NCI-H2081 treated with DMSO at 0.1 percent for 48 hours (cell line): Measurements from ENCODE around the gene ARL6IP4.

Source experiments
- DNase-seq: peaks from one replicate; lab custom pipeline; 2025; lab: John Stamatoyannopoulos, UW

The ARL6IP4 gene

DNA sequence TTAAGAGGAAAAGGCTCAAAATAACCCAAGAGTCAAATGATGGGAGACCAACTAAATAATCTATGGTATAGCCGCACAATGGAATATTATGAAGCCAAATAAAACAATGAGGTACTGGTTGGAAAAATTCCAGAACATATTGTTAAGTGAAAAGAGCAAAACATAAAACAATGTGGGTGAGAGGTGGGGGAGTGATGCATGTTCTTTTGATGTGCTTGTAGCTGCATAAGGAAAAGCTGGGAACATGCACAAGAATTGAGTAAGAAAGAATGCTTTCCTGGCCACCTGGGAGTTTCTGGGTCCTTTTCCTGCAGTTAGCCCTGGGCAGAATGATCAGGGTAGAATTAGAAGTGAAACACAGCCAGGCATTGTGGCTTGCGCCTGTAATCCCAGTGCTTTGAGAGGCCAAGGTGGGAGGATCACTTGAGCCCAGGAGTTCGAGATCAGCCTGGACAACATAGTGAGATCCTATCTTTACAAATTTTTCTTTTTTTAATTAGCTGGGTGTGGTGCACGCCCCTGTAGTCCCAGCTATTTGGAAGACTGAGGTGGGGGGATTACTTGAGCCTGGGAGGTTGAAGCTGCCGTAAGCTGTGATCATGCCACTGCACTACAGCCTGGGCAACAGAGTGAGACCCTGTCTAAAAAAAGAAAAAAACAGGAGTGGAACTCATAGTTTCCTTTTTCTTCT, 22.1 kb upstream of the ARL6IP4 start:
- no peak for DNase-seq

DNA sequence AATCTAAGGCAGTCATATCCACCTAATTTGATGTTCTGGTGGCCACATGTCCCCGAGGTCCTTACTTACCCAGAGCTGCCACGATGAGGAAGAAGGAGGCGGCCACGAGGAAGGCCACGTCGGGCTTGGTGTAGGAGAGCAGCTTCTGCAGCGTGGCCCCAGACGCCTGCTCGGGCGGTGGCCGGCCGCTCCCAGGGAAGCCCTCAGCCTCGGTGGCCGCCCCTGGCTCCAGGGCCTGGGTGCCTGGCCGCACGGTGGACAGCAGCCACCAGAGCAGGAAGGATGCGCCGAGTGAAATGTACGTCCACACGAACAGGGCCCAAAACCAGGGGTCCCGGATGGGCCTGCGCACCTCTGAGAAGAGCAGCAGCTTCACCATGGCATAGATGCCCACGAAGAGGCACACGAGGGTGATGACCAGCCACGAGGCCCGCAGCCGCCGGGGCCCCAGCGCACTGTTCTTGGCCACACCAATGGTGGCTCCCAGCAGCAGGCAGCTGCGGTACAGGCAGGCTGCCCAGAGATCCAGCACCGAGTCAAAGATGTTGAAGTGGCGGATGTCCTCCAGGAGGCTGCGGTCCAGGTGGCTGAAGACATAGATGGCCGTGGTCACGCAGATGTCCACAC, 20.8 kb upstream of the ARL6IP4 start:
- no peak for DNase-seq

DNA sequence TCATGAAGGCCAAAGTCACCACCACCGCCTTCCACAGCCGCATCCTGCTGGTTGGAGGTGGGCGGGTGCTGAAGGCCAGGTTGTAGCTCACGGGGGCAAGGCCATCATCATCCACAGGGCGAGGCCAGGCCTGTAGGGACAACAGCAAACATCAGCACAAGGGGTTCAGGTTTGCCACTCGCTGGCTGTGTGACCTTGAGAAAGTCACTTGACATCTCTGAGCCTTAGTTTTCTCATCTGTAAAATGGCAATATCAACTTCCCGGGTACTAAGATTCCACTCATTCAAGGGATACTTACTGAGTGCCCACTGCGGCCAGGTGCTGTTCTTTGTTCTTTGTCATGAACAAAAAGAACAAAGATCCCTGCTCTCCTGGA, 20.3 kb upstream of the ARL6IP4 start:
- no peak for DNase-seq

DNA sequence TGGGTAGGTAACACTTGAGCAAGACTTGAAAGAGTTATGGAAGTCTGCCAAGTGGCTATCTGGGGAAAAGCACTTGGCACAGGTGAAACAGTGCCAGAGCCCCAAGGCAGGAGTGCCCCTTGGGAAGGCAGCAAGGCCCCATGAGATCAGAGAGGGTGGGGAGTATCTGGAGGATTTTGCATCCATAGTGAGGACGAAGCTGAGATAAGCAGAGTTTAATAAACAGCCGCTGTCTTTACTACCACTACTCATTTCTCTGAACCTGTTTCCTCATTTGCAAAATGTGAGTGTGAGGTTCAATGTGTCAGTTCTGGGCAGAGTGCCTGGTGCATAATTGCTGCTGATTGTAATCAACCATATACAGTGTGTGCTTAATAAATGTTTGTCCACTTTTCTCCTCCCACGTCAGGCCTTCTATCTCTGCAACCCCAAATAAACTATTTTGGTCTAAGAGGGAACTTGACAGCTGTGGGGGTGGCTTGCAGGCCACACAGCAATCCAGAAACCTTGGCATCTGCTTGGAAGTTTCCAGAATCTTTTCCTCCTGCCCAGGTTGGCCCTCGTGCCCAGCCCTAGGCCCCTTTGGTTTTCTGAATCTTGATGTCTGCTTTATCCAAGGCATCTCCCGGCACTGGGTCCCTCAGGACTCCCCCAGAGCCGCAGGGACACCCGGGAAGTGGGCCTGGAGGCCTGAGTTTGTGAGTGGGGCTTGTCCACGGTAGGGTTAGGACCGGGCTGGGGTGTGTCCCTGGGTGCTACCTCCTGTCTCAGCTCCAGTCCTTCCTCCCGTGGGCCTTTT, 18.8 kb upstream of the ARL6IP4 start:
- DNase-seq: no peak

DNA sequence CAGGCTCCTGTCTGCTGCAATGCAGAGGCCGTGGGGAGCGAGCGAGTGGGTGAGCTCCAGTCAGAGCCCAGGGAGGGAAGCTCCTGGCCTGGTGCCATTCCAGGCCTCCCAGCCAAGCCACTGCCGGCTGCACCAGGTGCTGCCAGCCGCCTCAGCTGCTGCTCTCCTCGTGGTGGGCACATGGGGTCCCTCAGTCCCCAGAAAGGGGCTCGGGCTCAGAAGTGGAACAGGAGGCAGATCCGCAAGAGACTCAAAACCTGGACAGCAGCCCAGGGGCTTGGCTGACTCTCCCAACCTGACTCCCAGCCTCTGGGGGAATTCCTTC, 16.6 kb upstream of the ARL6IP4 start:
- peak; percentile 26 for DNase-seq

DNA sequence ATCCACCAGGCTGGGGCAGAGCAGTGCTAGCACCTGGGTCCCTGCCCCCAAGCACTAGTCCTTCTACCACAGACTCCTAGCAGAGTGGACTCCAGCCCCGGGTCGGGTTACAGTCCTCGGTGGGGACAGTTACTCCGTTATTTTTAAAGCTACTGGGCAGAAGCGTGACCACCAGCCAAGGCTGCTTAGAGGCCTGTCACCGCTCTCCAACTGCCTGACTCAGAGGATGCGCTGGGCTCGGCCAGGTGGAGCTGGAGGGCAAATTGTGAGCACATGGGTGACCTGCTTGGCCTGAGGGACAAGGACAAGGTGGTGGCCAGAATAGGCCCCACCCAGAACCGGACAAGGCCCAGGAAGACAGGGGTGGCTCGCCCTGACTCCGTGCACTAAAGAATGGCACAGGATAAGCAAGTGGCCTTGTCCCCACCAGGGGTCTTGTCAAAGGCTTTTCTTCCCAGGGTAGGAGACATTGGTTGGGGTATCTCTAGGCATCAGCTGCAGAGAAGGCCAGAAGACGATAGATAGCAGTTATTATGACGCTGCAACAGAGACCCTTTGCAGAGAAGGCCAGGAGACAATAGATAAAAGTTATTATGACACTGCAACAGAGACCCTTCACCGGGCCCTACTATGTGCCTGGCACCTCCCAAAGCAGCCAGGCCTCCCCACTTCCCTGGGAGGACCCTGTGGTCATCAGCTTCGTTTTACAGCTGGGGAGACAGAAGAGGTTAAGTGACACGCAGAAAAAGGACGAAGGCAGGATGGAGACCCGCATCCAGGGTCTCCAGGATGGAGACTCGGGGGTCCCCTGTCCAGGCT, 15.8 kb upstream of the ARL6IP4 start:
- no peak for DNase-seq

DNA sequence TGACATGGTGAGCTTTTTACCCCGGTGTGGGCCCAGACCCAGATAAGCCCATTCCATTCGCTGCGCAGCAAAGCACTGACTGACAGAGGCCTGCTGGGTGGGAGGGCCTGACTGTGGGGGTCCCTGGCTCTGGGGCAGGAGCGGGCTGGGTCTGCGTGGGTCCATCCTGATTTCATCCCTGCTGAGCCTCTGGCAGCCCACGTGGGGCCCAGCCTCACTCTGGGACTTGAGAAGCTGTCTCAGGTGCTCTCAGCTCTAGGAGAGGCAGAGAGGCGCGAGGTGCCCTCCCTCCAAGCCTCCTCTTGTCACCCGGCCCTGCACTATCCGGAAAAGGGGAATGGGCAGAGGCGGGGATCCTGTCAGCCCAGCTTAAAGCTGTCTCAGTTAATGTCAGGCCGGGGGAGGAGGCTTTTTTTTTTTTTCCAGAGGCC, 15.1 kb upstream of the ARL6IP4 start:
- no peak for DNase-seq

DNA sequence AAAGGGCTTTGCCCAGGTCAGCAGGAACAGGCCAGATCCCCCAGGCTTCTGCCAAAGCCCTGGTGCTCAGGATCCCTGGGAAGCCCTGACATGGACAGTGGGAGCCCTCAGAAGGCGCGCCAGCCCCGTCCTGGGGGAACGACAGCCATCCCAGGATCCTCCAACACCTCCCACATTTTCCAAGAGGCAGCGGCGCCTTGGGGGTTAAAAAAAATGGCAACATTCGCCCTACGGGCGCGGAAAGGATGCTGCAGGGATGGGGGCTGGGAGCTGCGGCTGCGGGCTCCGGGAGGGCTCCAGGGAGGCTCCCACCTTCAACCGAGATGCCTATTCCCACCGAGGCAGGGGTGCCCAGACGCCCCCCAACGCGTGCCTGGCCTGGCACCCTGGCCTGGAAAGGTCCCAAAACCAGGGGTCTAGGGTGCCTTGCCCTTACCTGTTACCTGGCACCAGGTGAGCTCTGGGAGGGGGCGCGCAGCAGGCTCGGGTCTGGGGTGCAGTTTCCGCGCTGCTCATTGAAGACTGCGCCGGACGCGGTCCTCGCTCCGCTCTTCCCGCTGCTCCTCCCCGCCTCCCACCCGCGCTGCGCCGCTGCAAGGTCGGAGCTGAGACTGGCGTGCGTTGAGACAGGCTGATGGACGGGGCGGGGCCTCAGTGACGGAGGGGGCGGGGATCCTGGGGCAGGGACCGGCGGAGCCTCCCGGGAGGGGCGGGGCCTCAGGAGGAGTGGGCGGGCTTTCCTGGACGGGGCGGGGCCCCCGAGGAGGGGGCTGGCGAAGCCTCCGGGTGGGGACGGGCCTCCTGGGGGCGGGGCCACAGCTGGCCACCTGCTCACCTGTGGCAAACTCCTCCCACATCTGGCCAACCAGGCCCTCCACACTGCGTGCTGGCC, 14.4 kb upstream of the ARL6IP4 start, which contains the start of gene ABCB9:
Gene ABCB9, minus strand, starts transcription at position 613 of the 892 bp plus-strand sequence. CDS start 6,228 bp downstream, outside the sequence.
- peak; percentile 52 for DNase-seq

DNA sequence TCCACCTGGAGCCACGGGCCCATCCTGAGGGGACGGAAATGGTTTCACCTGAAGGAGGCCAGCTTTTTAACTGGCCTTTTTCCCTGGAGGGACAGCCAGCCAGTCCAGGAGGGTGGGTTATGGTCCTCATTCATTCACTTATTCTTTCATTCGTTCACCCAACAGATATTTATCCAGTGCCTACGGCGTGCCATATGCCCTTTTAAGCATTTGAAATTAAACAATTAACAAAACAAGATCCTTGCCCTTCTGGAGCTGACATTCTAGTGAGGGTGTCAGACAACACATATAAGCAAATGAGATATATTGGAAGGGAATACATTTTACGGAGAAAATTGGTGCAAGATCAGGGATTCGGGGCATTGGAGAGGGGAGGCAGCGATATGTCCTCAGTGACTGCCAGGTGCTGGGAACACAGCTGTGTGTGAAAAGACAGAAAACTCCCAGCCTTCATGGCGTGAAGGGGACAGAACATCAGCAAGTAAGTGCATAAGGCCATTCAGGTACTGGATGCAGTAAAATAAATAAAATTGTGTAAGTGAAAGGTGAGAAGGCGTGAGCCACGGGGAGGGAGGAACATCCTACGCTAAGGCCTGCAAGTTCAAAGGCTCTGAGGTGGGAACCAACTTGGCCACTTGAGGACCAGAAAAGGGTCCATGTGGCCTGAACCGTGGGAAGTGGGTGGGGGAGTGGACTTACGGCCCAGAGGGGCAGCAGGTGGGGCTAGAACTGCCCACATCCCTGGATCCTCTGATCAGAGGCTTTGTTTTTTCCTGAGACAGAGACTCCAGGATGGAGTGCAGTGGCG, 13.5 kb upstream of the ARL6IP4 start:
- DNase-seq: no peak

DNA sequence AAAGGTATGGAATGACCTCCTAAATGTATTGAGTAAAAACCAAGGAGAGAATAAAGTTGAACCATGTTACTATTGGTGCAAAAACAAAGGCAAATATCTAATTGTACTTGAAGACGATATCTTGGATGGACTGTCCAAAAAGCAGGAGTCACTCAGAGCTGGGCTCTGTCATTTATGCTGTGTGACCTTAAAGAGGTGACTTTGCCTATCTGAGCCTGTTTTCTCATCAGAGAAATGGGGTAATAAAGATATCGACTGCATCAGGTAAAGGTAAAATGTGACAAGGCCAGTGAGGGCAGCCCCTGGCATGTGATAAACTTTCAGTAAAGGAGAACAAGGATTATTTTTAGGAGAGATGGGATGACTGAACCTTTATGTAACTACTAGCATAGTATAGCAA, 12.4 kb upstream of the ARL6IP4 start:
- DNase-seq: no peak

DNA sequence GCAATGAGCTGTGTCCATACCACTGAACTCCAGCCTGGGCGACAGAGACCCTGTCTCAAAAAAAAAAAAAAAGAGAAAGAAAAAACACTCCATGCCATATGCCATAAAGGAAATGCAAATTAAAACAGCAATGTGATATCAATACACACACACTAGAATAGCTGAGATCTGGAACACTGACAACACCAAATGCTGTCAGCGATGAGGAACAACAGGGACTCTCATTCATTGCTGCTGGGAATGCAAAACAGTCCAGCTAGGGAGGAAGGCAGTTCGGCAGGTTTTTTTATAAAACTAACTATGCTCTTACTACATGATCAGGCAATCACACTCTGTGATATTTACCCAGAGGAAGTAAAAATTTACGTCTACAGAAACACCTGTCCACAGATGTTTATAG, 10.8 kb upstream of the ARL6IP4 start:
- DNase-seq: no peak

DNA sequence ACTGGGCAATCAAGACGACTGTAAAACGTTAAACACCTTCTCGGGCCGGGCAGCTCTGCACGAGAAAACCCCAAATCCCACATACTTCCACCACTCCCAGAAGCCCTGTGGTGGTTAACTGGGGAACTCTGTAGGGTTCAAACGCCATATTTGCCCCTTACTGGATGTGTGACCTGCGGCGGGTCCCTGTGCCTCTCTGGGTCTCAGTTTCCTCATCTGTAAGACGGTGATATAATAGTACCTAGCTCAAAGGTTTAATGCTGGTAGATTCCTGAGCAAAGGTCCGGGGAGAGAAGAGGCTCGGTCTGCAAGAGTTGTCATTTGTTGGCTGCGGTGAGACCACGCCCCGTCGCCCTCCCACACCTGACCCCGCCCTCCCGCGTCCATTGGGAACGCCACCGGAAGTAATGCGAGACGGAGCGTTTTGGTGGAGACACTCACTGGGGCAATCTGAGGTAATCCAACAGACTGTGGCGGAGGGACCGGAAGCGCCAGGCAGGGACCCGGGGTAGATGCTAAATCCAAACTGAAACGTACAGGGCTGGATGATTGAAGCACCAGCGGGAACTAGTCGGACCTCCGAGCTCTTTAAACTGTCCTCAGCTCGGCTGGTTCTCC, 6.1 kb upstream of the ARL6IP4 start:
- DNase-seq: peak; percentile 87

DNA sequence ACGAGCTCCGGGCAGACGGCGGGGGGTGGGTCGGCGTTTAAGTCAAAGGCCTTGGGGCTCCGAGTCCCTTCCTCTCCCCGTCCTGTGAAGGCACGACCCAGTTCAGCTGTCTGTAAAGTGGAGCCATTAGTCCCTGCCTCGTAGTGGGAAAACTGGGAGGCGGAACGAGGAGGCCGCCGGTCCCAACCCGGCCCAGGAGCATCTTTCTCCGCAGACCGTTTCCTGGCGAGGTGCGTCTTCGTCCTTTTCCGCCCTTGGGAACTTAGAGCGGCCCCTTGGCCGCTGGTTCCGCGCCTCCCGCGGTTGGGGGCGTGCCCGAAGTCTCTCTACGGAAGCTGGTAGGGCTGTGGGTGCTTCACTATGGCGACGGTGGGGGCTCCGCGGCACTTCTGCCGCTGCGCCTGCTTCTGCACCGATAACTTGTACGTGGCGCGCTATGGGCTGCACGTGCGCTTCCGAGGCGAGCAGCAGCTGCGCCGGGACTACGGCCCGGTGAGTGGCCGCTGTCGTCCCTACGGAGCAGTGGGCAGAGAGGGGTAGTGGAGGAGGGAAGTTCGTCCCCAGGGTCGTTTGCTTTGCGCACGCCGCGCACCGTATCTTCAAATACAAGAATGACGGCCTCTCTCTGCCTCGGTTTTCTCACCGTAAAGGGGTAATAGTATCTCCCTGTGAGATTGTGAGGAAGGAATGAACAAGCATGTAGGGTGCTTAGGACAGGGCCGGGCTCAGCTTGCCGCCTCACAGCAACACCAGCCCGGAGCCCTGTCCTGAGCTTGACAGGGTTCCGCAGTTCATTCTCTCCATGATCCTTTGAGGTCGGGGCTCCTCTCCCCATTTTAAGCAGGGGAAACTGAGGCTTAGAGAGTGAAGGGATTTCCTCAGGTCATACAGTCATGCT, 5.3 kb upstream of the ARL6IP4 start, which contains the start of gene OGFOD2:
Gene OGFOD2, plus strand, starts transcription at position 353 of the 898 bp plus-strand sequence. Its CDS starts 8 bp downstream, at position 361.
- peak; percentile 64 for DNase-seq

DNA sequence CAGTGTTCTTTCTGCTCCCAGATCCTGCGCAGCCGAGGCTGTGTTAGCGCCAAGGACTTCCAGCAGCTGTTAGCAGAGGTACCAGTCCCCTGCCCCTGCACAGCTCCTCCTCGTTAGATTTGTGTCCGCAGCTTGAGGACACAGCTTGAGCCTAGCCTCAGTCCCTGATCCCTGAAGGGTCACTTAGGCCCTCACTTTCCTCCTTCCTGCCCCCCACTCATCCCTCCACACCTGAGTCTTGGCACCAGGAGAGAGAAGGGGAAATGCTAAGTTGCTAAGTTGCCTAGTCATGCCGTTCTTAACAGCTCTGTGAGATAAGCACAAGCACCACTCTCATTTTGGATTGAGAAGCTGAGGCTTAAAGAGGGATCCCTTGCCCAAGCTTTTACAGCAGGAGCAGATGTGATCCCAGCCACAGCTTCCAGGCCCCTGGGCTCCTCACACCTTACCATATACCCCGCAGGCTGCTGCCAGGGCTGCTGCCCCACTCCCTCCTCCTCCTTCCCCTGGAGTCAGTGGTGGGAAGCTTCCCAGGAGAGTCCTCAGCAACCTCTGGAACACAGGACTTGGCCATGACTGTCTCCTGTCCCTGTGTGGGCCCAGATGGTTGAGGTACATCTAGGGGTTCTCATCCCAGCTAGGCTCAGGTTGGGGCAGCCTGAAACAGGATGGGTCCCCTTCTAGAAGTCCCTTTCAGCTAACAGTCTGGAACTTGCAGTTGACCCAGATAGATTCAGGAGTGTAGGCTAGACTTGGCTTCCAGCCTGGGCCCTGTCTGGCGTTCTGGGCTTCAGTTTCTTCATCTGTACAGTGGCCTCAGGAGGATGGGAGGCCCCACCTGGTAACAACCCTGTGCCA, 4.5 kb upstream of the ARL6IP4 start:
- no peak for DNase-seq

DNA sequence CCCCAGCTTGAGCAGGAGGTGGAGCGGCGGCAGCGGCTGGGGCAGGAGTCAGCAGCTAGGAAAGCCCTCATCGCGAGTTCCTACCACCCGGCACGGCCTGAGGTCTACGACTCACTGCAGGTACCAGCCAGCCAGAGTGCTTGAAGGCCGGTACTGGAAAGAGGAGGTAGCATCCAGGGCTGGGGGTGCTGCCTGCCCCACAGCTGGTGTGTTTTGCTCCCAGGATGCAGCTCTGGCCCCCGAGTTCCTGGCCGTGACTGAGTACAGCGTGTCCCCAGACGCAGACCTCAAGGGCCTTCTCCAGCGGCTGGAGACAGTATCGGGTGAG, 3.9 kb upstream of the ARL6IP4 start:
- DNase-seq: no peak

DNA sequence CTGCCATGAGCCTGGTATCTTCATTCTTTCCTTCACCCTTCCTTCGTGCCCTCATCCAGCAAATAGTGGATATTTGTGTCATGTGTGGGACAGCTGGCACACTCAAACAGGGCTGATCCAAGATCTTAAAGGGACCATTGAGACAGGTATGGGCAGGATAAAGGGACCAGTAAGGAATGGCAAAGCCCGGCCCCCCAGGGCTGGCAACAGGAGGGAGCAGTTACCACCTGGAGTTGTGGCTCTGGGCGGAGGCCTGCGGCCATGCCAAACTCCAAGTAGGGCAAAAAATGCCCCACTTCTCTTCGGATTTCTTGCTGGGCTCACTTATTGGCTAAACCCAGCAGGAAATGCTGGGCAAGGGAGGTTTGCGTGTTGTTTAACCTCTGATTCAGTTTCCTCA, 3.3 kb upstream of the ARL6IP4 start:
- no peak for DNase-seq

DNA sequence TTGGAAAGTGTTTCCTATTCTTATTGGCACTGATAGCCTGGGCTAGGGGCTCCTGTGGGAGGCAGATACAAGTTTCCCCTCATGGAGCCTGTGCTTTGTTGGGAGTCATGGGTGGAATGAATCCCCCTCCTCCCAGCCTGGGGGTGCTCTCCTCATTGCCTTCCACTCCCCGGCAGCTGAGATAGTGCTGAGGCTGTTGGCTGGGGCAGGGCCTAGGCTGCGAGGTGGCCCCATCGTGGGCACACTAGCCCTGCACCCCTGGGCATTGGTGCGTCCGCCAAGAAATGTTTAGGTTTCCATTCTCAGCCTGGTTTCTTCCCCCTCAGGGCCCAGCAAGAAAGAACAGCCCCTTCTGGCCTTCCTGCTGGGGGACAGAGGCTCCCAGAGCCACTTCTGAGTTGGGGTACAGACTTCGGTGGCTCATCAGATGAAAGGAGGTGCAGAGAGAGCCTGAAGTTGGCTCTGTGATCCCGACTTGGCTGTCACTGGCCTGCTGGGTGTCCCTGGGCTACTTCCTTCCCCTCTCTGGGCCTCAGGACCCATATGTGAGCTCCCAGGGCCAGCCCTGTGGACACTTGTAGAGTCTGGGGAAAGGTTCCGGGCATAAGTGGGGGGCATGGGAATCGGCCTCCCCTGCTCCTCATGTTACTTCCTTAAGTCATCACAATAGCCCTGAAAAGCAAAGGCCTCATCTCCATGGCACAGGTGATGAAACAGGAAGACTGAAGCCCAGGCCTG, 2.7 kb upstream of the ARL6IP4 start:
- DNase-seq: no peak
